ENCODE results near the gene TRIM39.
"Not testable (repeated sequence)": the region's sequence is repeated elsewhere in the genome, so short reads cannot be mapped to it uniquely, and the experiment has no call there.

Gene TRIM39

GRCh38 chr6:30369280-30369679 lies 42.6 kb downstream of the TRIM39 start:
- DNase-seq, result not testable (repeated sequence)

GRCh38 chr6:30378290-30378937 lies 51.7 kb downstream of the TRIM39 start:
- DNase-seq, result no peak

GRCh38 chr6:30380464-30380863 lies 53.7 kb downstream of the TRIM39 start:
- no peak for DNase-seq

GRCh38 chr6:30386166-30386565 lies 59.4 kb downstream of the TRIM39 start:
- DNase-seq, result no peak

- no peak for DNase-seq
Measured at GRCh38 chr6:30391240-30391639, 64.5 kb downstream of the TRIM39 start.
